ENCODE data around the gene ANKS3. TPM values are rescaled to one million over a fixed set of nuclear protein-coding genes. Genes with fewer than 3 reads are reported as not detected.

ANKS3 gene
- polyA plus RNA-seq, 1 donor (not counting 4 experiments of a cell fraction or from before 2014, with no cell fraction given) = 11.7 TPM

DNA sequence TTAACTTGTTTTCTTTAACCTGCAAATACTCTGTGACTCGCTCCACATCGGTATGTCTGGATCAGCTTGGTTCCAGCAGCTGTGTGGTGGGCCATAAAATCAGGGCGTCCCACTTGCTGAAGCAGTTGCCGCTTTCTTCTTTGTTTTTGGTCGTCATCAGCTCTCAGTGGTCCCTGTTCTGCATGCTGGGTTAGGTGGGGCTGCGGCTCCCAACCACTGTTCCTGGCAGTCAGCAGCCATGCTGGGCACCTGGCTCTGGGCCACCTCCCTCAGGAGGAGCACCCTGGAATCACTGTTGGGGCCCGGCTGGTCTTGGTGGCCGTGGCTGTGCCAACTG is 86.5 kb downstream of the ANKS3 start:
- H3K36me3 ChIP-seq (ENCODE audit: control insufficient read depth in 2 of 2, extremely low read depth in 1 of 2, insufficient read depth in 2 of 2, low read length in 2 of 2) = peaks cover under 1 to 28% of the 10 kb centered on the region in 2 experiments
- no peak overlapping the region for H3K9ac ChIP-seq (ENCODE audit: control insufficient read depth, extremely low read depth, insufficient read depth, low read length)
- no peaks in the 10 kb centered on the region for H4K20me1 ChIP-seq (ENCODE audit: control insufficient read depth, extremely low read depth, insufficient read depth, low read length)
- H3K79me2 ChIP-seq (ENCODE audit: control insufficient read depth, insufficient read depth, low read length) = peaks cover 41% of the 10 kb centered on the region
- H3K9me1 ChIP-seq (ENCODE audit: control insufficient read depth, extremely low read depth, insufficient read depth, low read length) = no peaks in the 10 kb centered on the region
- DNase-seq (ENCODE audit: low read depth, low spot score) (no peak), FAIRE-seq (no peak)
- no peaks in the 10 kb centered on the region for H3K4me1 ChIP-seq (ENCODE audit: control insufficient read depth, extremely low read depth, insufficient read depth, low read length)
- H3K27me3 ChIP-seq (ENCODE audit: control insufficient read depth, extremely low read depth, insufficient read depth, low read length) = no peaks in the 10 kb centered on the region
- no peak overlapping the region for H3K4me3 ChIP-seq (ENCODE audit: control insufficient read depth in 2 of 3, extremely low read depth in 1 of 3, insufficient read depth in 2 of 3, low read depth in 1 of 3, low read length in 3 of 3)
- dilution Hi-C loops (cut with MboI; ENCODE audit: extremely low pct_ligation_motif_present, low sequenced_read_pairs) = no loop called here
- no peak overlapping the region for H3K27ac ChIP-seq (ENCODE audit: control insufficient read depth, insufficient read depth, low read length)
- H3K9me3 ChIP-seq (ENCODE audit: control insufficient read depth, low read depth, low read length) = no peaks in the 10 kb centered on the region
- TF ChIP-seq, protein P1, sequence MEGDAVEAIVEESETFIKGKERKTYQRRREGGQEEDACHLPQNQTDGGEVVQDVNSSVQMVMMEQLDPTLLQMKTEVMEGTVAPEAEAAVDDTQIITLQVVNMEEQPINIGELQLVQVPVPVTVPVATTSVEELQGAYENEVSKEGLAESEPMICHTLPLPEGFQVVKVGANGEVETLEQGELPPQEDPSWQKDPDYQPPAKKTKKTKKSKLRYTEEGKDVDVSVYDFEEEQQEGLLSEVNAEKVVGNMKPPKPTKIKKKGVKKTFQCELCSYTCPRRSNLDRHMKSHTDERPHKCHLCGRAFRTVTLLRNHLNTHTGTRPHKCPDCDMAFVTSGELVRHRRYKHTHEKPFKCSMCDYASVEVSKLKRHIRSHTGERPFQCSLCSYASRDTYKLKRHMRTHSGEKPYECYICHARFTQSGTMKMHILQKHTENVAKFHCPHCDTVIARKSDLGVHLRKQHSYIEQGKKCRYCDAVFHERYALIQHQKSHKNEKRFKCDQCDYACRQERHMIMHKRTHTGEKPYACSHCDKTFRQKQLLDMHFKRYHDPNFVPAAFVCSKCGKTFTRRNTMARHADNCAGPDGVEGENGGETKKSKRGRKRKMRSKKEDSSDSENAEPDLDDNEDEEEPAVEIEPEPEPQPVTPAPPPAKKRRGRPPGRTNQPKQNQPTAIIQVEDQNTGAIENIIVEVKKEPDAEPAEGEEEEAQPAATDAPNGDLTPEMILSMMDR (optimal IDR thresholded peaks at IDR 0.05 in 1 of 3, IDR thresholded peaks at IDR 0.05 in 1 of 3, conservative IDR thresholded peaks at IDR 0.05 in 1 of 3; ENCODE audit: extremely low read depth in 1 of 3, insufficient read depth in 2 of 3, low read length in 3 of 3) = no peak
- no peak for TF ChIP-seq EZH2 (IDR thresholded peaks at IDR 0.05; ENCODE audit: low read length)
- no peak overlapping the region for H2AFZ ChIP-seq (ENCODE audit: control insufficient read depth, low read length)
- H3K4me2 ChIP-seq (ENCODE audit: control insufficient read depth, extremely low read depth, insufficient read depth, low read depth, low read length) = no peak overlapping the region

DNA sequence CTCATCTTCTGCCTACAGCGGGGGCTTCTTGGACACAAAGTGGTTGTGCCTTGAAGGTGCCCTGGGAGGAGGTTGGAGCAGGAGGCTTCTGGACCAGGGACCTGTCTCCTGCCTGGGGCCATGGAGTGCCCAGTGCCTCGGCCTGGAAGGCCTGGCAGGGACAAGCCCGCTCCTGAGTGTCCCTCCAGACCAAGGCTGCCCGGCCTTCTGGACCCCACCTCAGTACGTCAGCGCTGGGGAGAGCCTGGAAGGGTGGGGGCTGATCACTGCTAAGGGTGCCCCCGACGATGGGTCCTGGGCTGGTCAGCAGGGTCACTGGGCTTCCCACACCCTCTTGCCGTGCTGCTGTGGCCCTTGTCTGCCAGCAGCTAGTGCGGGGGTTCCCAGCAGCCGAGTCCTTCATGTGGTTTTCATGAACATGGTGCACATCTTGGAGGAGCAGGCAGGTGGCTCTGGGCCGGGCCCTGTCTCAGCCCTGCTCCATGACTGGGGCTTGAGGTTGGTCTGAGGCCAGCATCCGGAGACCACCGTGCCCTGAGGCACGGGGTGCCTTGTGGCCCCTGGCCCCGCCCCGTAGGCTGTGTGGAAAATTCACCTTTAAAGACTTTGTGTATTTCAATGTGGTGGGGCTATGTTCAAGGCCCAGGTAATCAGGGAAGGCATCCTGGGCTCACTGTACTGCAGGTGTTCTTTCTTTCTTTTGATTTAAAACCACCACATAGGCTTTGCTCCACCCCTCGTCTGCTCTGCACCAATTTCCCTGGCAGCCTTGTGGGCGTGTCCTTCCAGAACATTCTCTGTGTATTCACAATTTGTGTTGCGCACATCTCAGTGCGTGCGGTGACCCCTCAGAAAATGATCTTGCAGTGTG is 87.1 kb downstream of the ANKS3 start:
- H3K9me1 ChIP-seq (ENCODE audit: control insufficient read depth, extremely low read depth, insufficient read depth, low read length) = no peaks in the 10 kb centered on the region
- dilution Hi-C loops (cut with MboI; ENCODE audit: extremely low pct_ligation_motif_present, low sequenced_read_pairs) = no loop called here
- H3K4me1 ChIP-seq (ENCODE audit: control insufficient read depth, extremely low read depth, insufficient read depth, low read length) = no peaks in the 10 kb centered on the region
- no peak overlapping the region for H2AFZ ChIP-seq (ENCODE audit: control insufficient read depth, low read length)
- H3K9ac ChIP-seq (ENCODE audit: control insufficient read depth, extremely low read depth, insufficient read depth, low read length) = no peak overlapping the region
- no peaks in the 10 kb centered on the region for H3K27me3 ChIP-seq (ENCODE audit: control insufficient read depth, extremely low read depth, insufficient read depth, low read length)
- peaks cover 0 to 22% of the 10 kb centered on the region in 2 experiments for H3K36me3 ChIP-seq (ENCODE audit: control insufficient read depth in 2 of 2, extremely low read depth in 1 of 2, insufficient read depth in 2 of 2, low read length in 2 of 2)
- H4K20me1 ChIP-seq (ENCODE audit: control insufficient read depth, extremely low read depth, insufficient read depth, low read length) = no peaks in the 10 kb centered on the region
- no peak overlapping the region for H3K4me2 ChIP-seq (ENCODE audit: control insufficient read depth, extremely low read depth, insufficient read depth, low read depth, low read length)
- no peak for TF ChIP-seq EZH2 (IDR thresholded peaks at IDR 0.05; ENCODE audit: low read length)
- TF ChIP-seq, protein P1 (optimal IDR thresholded peaks at IDR 0.05 in 1 of 3, IDR thresholded peaks at IDR 0.05 in 1 of 3, conservative IDR thresholded peaks at IDR 0.05 in 1 of 3; ENCODE audit: extremely low read depth in 1 of 3, insufficient read depth in 2 of 3, low read length in 3 of 3) = no peak
- no peak for DNase-seq (ENCODE audit: low read depth, low spot score)
- peaks cover 46% of the 10 kb centered on the region for H3K79me2 ChIP-seq (ENCODE audit: control insufficient read depth, insufficient read depth, low read length)
- H3K9me3 ChIP-seq (ENCODE audit: control insufficient read depth, low read depth, low read length) = no peaks in the 10 kb centered on the region
- H3K4me3 ChIP-seq (ENCODE audit: control insufficient read depth in 2 of 3, extremely low read depth in 1 of 3, insufficient read depth in 2 of 3, low read depth in 1 of 3, low read length in 3 of 3) = no peak overlapping the region
- H3K27ac ChIP-seq (ENCODE audit: control insufficient read depth, insufficient read depth, low read length) = no peak overlapping the region
- FAIRE-seq = no peak

Small RNA genes within 50 kb of the gene (small RNA-seq; reads per million reads assigned to genes)
- 0 reads per million in 3 experiments for gene MIR6769A (ENCODE audit: insufficient read length in 3 of 3, low read depth in 3 of 3, low replicate concordance in 1 of 3)
- 0 reads per million in 3 experiments for gene RF00017 (ENCODE audit: insufficient read length in 3 of 3, low read depth in 3 of 3, low replicate concordance in 1 of 3)

Other genes starting within 250 kb of the ANKS3 start
- gene CDIP1, start 195.5 kb downstream of the ANKS3 start, polyA plus RNA-seq = 19.8 to 39.4 TPM (median 23.1 TPM) in 3 replicates
- not detected in 3 replicates for gene C16orf96, start 177.9 kb downstream of the ANKS3 start, polyA plus RNA-seq
- gene UBALD1, start 119.4 kb downstream of the ANKS3 start, polyA plus RNA-seq = 3.6 to 7.7 TPM (median 4.0 TPM) in 3 replicates
- gene MGRN1, start 109.4 kb downstream of the ANKS3 start, polyA plus RNA-seq = 1.9 to 6.7 TPM (median 2.6 TPM) in 3 replicates
- gene NUDT16L1, start 40.7 kb downstream of the ANKS3 start, polyA plus RNA-seq = 23.0 to 28.8 TPM (median 24.2 TPM) in 3 replicates
- 0.26 to 0.57 TPM (median 0.33 TPM) in 3 replicates for gene DNAAF8, start 266 bp upstream of the ANKS3 start, polyA plus RNA-seq
- gene ZNF500, start 32.9 kb upstream of the ANKS3 start, polyA plus RNA-seq = 3.3 to 5.2 TPM (median 3.5 TPM) in 3 replicates
- not detected in 3 replicates for gene SEPTIN12, start 54.1 kb upstream of the ANKS3 start, polyA plus RNA-seq
- 8.4 to 20.2 TPM (median 10.6 TPM) in 3 replicates for gene SMIM22, start 61.1 kb upstream of the ANKS3 start, polyA plus RNA-seq
- gene ROGDI, start 68.4 kb upstream of the ANKS3 start, polyA plus RNA-seq = 17.3 to 33.2 TPM (median 20.5 TPM) in 3 replicates
- gene GLYR1, start 113.0 kb upstream of the ANKS3 start, polyA plus RNA-seq = 38.7 to 42.6 TPM (median 39.8 TPM) in 3 replicates
- 9.5 to 19.6 TPM (median 11.5 TPM) in 3 replicates for gene UBN1, start 113.2 kb upstream of the ANKS3 start, polyA plus RNA-seq
- 23.5 to 26.6 TPM (median 25.3 TPM) in 3 replicates for gene PPL, start 202.9 kb upstream of the ANKS3 start, polyA plus RNA-seq
- 0.04 to 0.08 TPM in 2 of 3 replicates, not detected in the other for gene SEC14L5, start 224.1 kb upstream of the ANKS3 start, polyA plus RNA-seq

All from keratinocyte (primary cell).